Endothelial cell of hepatic sinusoid (primary cell): ENCODE data around the gene KDM3B.
"Not testable (repeated sequence)": the region's sequence is repeated elsewhere in the genome, so short reads cannot be mapped to it uniquely, and the experiment has no call there.

Experiments used
- in situ Hi-C: cut with HindIII; loops from 2 replicates; pipeline ENCODE4 v1.10.0; 2017; ENCODE audit warnings: low sequenced_read_pairs

Gene KDM3B, protein sequence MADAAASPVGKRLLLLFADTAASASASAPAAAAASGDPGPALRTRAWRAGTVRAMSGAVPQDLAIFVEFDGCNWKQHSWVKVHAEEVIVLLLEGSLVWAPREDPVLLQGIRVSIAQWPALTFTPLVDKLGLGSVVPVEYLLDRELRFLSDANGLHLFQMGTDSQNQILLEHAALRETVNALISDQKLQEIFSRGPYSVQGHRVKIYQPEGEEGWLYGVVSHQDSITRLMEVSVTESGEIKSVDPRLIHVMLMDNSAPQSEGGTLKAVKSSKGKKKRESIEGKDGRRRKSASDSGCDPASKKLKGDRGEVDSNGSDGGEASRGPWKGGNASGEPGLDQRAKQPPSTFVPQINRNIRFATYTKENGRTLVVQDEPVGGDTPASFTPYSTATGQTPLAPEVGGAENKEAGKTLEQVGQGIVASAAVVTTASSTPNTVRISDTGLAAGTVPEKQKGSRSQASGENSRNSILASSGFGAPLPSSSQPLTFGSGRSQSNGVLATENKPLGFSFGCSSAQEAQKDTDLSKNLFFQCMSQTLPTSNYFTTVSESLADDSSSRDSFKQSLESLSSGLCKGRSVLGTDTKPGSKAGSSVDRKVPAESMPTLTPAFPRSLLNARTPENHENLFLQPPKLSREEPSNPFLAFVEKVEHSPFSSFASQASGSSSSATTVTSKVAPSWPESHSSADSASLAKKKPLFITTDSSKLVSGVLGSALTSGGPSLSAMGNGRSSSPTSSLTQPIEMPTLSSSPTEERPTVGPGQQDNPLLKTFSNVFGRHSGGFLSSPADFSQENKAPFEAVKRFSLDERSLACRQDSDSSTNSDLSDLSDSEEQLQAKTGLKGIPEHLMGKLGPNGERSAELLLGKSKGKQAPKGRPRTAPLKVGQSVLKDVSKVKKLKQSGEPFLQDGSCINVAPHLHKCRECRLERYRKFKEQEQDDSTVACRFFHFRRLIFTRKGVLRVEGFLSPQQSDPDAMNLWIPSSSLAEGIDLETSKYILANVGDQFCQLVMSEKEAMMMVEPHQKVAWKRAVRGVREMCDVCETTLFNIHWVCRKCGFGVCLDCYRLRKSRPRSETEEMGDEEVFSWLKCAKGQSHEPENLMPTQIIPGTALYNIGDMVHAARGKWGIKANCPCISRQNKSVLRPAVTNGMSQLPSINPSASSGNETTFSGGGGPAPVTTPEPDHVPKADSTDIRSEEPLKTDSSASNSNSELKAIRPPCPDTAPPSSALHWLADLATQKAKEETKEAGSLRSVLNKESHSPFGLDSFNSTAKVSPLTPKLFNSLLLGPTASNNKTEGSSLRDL (N-terminal part only)

GRCh38 chr5:138352071-138352721 lies at the start of gene KDM3B:
Gene KDM3B, plus strand, starts transcription at chr5:138352685. Its CDS starts 111 bp downstream, at chr5:138352796.
- in situ Hi-C loops: loop anchor here (5.0 to 10.0 kb wide), 2 partner anchors 57 to 85 kb away; partner anchors contain the start of gene REEP2

DNA sequence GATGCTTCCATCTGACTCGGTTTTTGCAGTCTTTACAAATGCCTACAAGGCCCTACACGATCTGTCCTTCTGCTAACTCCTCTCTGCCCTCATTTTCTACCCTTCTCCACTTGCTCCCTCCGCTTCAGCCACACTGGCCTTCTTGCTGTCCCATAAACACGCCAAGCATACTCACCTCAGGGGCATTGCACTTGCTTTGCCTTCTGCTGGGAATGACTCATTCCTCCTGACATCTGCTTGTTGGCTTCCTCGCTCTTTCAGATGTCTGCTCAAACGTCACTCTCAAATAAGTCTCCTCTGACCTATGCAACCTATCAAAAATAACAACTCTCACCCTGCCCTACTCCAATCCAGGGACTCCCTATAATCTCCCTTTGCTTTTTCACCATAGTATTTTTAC lies 49.1 kb upstream of the KDM3B start:
- in situ Hi-C loops: no loop called here

GRCh38 chr5:138305797-138306196 lies 46.7 kb upstream of the KDM3B start:
- in situ Hi-C loops: no loop called here

GRCh38 chr5:138315751-138316278 lies 36.7 kb upstream of the KDM3B start:
- in situ Hi-C loops: no loop called here

DNA sequence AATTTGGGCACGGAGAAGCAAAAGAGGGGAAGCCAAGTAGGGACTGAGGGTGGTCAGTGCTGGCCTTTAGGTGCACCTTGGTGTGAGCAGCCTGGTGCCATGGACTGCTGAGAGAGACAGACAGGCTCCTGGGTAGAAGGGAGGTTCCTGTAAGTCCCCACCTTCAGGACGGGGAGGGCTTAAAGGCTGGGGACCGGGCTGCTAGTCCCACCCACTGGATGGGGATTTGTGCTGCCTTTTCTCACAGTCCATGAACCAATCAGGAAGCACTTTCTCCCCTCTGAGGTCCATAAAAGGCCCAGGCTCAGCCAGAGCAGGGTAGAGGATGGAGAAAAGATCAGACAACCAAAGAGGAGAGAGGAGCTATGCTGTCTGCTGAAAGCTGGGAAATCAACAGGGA lies 36.1 kb upstream of the KDM3B start:
- in situ Hi-C loops: no loop called here

DNA sequence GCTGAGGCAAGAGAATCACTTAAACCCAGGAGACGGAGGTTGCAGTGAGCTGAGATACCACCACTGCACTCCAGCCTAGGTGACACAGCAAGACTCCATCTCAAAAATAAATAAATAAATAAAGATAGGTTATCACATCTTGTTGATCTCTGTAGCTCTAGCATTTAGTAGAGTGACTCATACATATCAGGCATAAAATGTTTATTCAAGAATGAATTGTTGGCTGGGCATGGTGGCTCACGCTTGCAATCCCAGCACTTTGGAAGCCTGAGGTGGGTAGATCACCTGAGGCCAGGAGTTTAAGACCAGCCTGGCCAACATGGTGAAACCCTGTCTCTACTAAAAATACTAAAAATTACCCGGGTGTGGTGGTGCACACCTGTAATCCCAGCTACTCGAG lies 34.3 kb upstream of the KDM3B start:
- in situ Hi-C loops: not testable (repeated sequence)

DNA sequence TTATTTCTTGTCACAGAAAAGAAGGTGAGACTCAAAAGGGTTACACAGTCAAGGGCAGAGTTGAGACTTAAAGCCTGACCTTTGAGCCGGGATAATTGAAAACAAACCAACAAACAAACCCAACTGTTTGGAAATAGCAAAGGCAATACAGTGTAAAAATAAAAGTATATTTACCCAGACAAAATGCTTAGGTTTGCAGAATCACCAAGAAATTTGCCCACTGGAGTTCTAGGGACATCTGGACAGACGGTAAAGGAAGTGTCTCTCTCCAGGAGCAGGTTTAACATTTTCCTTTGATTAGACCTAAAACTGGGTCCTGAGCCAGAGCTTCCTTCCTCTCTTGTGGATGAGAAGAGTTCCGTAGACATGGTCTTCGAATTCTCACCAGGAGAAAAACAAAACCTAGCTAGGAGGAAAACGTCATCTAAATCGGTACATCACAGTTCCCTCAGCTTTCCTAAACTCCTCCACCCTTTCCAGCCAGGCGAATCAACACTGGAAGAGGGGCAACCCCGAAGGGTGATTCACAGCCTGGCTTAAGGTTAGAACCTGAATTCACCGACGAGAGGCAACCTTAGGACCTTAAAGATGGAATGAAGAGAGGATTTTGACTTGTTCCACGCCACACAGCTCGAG lies 21.6 kb upstream of the KDM3B start:
- in situ Hi-C loops: no loop called here

DNA sequence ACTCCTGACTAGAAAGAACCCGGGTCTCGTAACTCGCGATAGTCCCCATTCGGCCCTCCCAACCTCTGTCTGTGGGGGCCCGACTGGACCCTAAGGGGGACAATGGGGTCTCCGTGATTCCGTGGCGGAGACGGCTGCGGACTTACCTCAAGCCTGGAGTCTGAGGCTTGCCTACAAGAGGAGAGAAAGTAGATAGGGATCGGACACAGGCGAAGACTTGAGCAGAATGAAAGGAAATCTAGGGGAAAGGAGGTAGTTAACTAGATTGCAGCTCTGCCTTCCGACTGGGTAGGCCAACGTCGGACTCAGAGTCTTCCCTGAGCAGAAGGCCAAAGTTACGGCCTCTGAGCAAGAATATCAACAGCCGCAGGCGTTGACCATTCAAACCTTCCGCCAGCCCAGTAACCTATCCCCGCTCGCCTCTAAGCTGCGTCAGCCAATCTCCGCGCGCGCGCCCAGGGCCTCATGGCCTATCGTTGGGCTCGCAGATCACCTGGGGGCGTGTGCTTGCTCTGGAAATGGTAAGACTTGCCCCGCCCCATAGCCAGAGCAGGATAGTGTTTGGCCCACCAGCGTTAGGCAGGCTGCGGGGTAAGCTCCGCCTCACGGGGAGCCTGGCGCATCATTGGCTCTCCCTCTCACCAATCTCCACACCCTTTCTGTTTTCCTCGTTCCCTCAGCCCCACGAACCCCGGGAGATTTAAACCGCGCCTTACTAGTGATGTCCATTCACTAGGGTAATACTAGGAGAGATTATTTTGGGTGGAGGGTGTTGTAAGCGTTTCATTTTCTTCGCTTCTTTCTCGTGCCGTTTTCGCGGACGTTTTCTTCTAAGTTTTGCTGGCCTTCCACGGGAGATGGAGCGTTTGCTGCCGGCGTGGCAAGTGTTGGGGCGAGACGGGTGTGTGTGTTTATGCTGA lies 20.8 kb upstream of the KDM3B start, which contains the start of gene CDC25C:
Gene CDC25C, minus strand, starts transcription at position 356 of the 920 bp plus-strand sequence. CDS start 624 bp downstream, outside the sequence.
- in situ Hi-C loops: no loop called here

- in situ Hi-C loops: no loop called here
Observed at GRCh38 chr5:138334867-138335447, 17.5 kb upstream of the KDM3B start.

DNA sequence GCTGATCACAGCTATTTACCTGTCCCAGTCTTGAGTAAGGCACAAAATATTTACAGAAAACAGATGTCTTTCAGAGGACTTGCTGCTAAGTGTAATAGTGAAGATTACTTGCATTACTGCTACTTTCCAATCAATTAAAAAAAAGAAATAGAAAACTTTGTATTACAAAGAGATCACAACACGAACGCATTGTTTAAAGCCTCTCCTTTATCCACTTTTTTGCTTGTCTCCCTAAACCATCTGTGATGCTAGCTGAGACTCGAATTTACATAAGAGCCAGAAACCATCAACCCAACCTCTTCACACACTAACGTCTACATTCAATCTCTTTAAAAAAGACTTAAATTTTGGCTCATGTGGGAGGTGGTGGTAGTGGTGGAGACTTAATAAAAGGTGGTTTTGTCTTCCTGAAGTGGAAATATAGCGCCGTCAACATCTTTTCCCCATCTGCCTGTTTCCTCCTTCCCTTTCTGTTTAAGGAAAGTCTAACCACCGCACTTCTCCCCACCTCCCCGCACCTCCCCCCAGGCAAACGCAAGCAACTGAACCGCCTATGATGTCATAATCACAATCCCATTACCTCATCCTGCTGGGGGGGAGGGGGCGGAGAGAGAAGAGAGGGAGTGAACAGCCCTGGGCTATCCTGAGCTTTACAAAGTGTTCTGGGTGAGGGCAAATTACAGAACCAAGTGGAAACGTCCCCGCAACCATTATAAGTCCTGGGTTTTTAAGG lies 15.4 kb upstream of the KDM3B start:
- in situ Hi-C loops: no loop called here

GRCh38 chr5:138337685-138338410 lies 14.6 kb upstream of the KDM3B start, which contains the start of gene FAM53C:
Gene FAM53C, plus strand, starts transcription at chr5:138338266. Its CDS starts 3,070 bp downstream, at chr5:138341336.
- in situ Hi-C loops: no loop called here

- in situ Hi-C loops: no loop called here
Observed at GRCh38 chr5:138338411-138339090, 13.9 kb upstream of the KDM3B start.

GRCh38 chr5:138339091-138339456 lies 13.4 kb upstream of the KDM3B start:
- in situ Hi-C loops: no loop called here

GRCh38 chr5:138339464-138339863 lies 13.0 kb upstream of the KDM3B start:
- in situ Hi-C loops: no loop called here

GRCh38 chr5:138340008-138340407 lies 12.5 kb upstream of the KDM3B start:
- in situ Hi-C loops: no loop called here
